K562 (cell line): ENCODE results near the gene TBC1D9. TPM values are rescaled to one million over a fixed set of nuclear protein-coding genes. Genes with fewer than 3 reads are reported as not detected.

Source experiments
- ATF6 ChIP-seq: sonication (generic); formaldehyde crosslinking; IDR thresholded peaks from 2 replicates; pipeline ENCODE4 v1.4.0; 2020; ENCODE audit warnings: mild to moderate bottlenecking, missing genetic modification reagents
- DPF2 ChIP-seq: fragments of 450-650 bp; IDR thresholded peaks from 2 replicates; pipeline ENCODE4 v1.6.1; 2016
- E2F5 ChIP-seq: sonication (generic); formaldehyde crosslinking; IDR thresholded peaks from 2 replicates; pipeline ENCODE4 v1.8.0; 2022; ENCODE audit warnings: mild to moderate bottlenecking, missing genetic modification reagents
- FOXP4 ChIP-seq: sonication (generic); formaldehyde crosslinking; IDR thresholded peaks from 2 replicates; pipeline ENCODE4 v1.8.0; 2022; ENCODE audit warnings: mild to moderate bottlenecking, missing genetic modification reagents, borderline replicate concordance
- SNAPC5 ChIP-seq: fragments of 250-450 bp; sonication (Bioruptor Pico); IDR thresholded peaks from 2 replicates; pipeline ENCODE4 v1.8.0; 2021; ENCODE audit warnings: moderate library complexity, mild to moderate bottlenecking, inconsistent platforms
- polyA plus RNA-seq, 8 experiments: library from polyadenylated mRNA; depleted of rRNA in 4 of 8; stranded (reverse) in 5 of 8; unstranded in 3 of 8; fragments of >200 nt; fragmentation: Nextera tagmentation in 2 of 8; fragmentation: Illumina TruSeq in 1 of 8; extraction: Ambion mirVana in 2 of 8; extraction: Trizol in 1 of 8; gene quantifications; 2 replicates each; pipeline versions ENCODE4 v1.2.1 to v1.2.3, GENCODE V29; 2011 to 2014; ENCODE audit warnings: inconsistent platforms in 1 of 8, missing spikeins in 1 of 8
- total RNA-seq, 7 experiments: library from RNA; depleted of rRNA in 6 of 7; stranded (reverse); fragments of >200 nt in 6 of 7; fragmentation: Illumina TruSeq in 2 of 7; extraction: Trizol in 2 of 7; gene quantifications; 2 replicates each; pipeline versions ENCODE4 v1.2.1 to v1.2.3, GENCODE V29; 2011 to 2021; ENCODE audit warnings: low replicate concordance in 1 of 7

TBC1D9 gene
- total and polyA plus RNA-seq, 9 of the 15 experiments (the other 6 are each of a cell fraction or from before 2014, with no cell fraction given), result 0.13 TPM; not detected in 8

- no peak for TF ChIP-seq FOXP4 (CRISPR knock-in tag)
- TF ChIP-seq DPF2, result no peak
- no peak for TF ChIP-seq SNAPC5 (CRISPR knock-in tag)
- no peak for TF ChIP-seq E2F5 (CRISPR knock-in tag)
- TF ChIP-seq ATF6 (CRISPR knock-in tag), result no peak
Observed at GRCh38 chr4:140615451-140615850, 140.7 kb downstream of the TBC1D9 start (continued).
